GM18870 (cell line): ENCODE results near the gene AIPL1.
"Not testable (repeated sequence)": the region's sequence is repeated elsewhere in the genome, so short reads cannot be mapped to it uniquely, and the experiment has no call there.

ENCODE experiments used
- ATAC-seq: cut with Tn5 transposase; IDR thresholded peaks from one replicate; pipeline ENCODE4 v1.9.1; 2021; ENCODE audit warnings: moderate library complexity; ENCODE audit not compliant: unreplicated experiment

Gene AIPL1

DNA sequence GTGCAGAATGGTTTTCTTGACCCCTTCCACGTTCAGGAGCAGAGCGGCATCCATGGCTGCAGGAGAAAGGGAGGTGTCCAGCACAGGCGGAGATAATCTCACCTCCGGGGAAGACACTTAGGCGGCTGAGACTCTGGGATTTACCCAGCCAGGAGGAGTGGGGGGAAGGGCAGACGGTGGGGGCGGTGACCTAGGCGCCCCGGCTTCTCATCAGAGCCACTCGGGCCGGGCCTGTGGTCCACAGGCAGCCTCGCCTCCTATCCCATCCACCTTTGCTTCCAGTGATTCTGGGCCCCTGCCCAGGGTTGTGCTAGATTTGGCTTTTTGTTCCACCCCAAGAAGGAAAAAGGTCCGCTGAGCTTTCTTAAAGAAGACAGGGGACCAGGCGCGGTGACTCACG is at the start of gene AIPL1:
AIPL1 (minus strand) TSS at position 71 of the 400 bp plus-strand sequence; CDS start at position 54, 17 bp downstream.
- no peak for ATAC-seq

- ATAC-seq: no peak
Measured at GRCh38 chr17:6483507-6483906, 48.6 kb upstream of the AIPL1 start.

GRCh38 chr17:6482796-6483195 is 47.9 kb upstream of the AIPL1 start:
- not testable (repeated sequence) for ATAC-seq

- ATAC-seq: no peak
Measured at GRCh38 chr17:6482105-6482455, 47.2 kb upstream of the AIPL1 start.

DNA sequence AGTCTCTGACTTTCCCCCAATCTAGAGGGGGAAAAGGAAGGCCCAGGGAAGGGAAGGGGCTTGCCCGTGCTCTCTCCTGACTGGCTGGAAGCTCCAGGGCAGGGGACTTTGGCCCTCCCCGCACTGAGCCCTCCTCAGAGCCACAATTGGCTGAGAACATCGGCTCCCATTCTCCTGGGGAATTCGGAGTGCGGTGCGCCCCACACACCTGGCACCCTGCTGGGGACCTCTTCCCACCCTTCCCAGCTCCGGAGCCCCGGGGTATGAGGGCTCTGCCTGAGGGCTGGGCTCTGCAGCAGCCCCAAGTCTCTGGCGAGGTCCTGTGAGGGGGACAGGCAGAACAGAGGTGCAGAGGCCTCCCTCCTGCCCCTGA is 45.4 kb upstream of the AIPL1 start:
- ATAC-seq: no peak

GRCh38 chr17:6479622-6480302 is 44.8 kb upstream of the AIPL1 start:
- no peak for ATAC-seq

GRCh38 chr17:6478486-6478885 is 43.6 kb upstream of the AIPL1 start:
- no peak for ATAC-seq

DNA sequence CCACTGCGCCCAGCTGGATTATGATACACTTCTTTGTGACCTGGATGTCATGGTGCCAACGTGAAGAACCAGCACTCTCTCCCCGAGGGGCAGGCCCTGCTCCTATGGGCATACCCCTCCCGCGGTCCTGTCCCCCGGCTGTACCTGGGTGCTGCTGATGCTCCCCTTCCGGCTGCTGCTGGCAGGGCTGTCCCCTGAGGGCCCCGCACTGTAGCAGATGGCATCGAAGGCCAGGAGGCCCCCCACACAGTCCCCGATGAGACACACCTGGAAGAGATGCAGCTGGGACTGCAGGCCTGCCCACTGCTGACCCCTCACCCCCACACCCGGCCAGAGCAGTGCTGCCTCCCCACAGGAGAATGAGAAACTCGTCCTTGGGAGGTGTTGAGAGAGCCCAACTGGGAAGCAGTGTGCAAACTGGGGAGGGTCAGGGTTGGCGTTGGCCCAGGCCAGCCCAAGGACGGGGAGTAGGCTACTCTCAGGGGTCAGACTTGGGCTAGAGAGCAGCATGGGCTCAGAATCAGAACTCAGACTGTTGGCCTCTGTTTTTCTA is 43.0 kb upstream of the AIPL1 start:
- ATAC-seq: no peak

DNA sequence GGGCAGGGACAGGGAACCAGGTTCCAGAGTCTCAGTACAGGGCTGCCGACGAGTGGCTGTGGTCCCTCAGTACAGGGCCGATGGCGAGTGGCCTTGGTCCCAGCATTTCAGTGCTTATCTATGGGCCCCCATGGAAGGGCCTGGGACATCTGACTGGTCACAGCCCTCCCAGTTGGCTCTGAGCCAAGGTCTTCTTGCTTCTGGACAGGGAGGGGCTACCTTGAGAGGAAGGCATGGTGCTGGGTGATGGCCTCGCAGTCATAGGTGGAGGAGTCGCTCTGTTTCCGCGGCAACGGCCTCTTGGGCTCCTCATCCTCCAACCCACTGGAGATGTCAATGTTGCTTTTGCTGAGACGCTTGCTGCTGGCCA is 41.9 kb upstream of the AIPL1 start:
- ATAC-seq: no peak

- ATAC-seq: no peak
Measured at GRCh38 chr17:6476076-6476809, 41.3 kb upstream of the AIPL1 start.

- ATAC-seq: no peak
Measured at GRCh38 chr17:6475411-6475810, 40.5 kb upstream of the AIPL1 start.

- ATAC-seq: no peak
Measured at GRCh38 chr17:6474906-6475305, 40.0 kb upstream of the AIPL1 start.

DNA sequence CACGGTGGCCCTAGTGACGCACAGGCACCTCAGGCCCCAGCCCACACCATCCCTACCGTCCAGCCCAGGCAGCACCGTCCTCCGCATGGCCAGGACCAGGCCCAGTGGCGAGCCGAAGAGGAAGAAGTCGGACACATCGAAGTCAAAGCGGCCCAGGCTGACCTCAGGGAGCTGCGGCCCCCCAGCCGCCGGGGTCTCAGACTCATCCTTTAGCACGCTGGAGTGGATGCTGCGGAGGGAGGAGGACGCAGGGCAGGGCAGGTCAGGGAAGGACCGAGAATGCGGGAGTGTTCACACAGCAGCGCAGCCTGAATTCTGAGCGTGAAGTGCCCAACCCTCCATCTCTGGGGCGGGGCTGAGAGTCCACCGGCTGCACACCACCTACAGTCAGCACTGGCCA is 39.5 kb upstream of the AIPL1 start:
- ATAC-seq: no peak

DNA sequence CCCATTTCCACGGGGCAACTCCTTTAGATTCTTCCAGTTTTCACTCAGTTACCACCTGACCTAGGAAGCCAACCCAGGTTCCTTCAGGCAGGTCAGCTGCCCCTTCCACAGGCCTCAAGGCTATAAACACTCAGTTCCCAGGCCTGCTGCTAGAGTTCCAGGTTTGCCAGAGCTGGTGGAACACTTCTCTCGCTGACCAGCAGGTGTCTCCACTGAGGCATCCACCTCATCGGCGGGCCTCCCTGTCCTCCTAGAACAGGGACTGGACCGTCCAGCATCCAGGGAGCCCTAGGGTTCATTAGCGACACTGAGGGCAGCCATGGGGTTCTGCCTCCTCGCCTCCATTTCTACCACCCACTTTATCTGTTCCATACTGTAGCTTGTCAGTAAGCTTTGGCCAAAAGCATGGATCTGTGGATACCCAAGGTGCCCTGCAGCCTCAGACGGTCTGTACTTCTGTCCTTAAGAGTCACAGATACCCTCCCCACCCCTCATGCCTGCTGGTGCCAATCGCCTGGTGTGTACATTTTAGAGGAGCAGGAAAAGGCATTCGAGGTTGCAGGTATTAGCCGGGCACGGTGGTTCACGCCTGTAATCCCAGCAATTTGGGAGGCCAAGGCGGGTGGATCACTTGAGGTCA is 38.3 kb upstream of the AIPL1 start:
- ATAC-seq: no peak

DNA sequence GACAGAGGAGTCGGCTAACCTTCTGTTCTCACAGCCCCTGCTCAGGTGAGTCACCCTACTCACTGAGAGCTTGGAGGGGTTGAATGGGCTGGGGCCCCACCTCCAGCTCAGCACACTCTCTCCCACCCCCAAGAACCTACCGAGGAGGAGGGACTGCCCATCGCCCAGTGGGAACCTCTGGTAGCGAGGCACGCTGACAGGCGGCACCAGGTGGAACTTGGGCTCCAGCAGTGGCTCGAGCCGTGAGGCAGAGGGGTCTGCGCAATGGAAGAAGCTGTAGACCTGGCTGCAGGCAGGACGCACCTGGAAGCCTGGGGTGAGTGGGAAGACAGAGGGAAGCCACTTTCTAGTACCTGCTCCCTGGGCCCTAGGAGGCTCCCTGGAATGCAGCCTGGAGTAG is 37.6 kb upstream of the AIPL1 start:
- ATAC-seq: no peak

GRCh38 chr17:6471531-6472465 is 36.9 kb upstream of the AIPL1 start:
- ATAC-seq: no peak

GRCh38 chr17:6470751-6471521 is 36.0 kb upstream of the AIPL1 start:
- ATAC-seq: no peak

DNA sequence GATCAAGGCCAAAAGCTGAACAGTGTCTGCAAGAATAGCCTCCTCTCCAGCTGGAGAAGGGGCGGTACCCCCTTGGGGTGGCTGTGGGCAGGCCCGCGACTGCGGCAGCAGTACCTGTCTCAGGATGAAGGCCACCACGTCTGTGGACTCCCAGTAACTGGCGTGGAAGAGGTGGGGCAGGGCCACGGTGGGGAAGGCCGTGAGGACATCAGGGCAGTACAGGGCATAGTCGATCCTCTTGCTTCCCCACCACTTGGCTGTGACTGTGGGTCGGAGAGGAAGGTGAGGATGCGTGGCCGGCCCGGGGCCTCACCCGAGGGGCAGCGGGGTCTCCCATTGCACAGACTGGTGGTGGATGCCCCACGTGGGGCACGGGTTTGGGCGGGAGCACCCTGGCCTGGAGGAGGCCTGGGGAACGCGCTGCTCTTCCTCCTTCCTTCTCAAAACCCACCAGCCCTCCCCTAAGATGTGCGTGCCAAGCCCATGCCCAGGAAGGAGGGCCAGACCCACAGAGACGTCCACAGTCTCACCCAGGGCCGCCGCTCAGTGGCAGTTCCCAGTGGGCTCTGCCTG is 35.3 kb upstream of the AIPL1 start:
- no peak for ATAC-seq

- no peak for ATAC-seq
Measured at GRCh38 chr17:6468051-6468790, 33.3 kb upstream of the AIPL1 start.
